Fibroblast of skin of left quadriceps (primary cell): ENCODE results near the gene AKNAD1.
A peak's percentile ranks its signal among the peaks of the same experiment; 100 is the strongest.
"Not testable (repeated sequence)": the region's sequence is repeated elsewhere in the genome, so short reads cannot be mapped to it uniquely, and the experiment has no call there.

Source experiments
- DNase-seq, 2 experiments: peaks; one replicate each; pipeline ENCODE4 v3.0.0-alpha.2; 2013; ENCODE audit warnings: low read depth in 2 of 2

AKNAD1 gene, protein sequence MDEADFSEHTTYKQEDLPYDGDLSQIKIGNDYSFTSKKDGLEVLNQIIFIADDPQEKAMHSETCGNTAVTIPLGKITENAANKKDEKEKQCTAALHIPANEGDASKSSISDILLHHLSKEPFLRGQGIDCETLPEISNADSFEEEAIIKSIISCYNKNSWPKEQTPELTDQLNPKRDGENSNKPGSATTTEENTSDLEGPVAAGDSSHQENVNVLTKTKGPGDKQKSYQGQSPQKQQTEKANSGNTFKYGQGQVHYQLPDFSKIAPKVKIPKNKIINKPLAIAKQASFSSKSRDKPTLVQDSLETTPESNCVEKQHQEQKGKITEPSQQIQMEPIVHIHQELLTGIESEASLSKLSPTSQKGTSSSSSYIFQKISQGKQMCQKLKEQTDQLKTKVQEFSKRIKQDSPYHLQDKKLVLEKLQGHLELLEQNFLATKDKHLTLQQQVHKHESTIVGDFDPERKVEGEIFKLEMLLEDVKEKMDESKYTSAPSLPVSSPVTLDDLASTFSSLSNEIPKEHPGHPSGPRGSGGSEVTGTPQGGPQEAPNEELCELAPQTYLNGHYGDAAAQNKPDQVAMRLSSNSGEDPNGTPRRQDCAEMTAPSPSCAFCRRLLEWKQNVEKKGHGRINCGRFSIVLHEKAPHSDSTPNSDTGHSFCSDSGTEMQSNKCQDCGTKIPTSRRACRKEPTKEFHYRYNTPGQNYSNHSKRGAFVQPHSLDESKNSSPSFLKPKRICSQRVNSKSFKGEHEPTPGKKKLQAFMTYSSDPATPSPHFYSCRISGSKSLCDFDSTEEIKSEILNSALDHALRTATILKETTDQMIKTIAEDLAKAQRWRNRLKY

DNA sequence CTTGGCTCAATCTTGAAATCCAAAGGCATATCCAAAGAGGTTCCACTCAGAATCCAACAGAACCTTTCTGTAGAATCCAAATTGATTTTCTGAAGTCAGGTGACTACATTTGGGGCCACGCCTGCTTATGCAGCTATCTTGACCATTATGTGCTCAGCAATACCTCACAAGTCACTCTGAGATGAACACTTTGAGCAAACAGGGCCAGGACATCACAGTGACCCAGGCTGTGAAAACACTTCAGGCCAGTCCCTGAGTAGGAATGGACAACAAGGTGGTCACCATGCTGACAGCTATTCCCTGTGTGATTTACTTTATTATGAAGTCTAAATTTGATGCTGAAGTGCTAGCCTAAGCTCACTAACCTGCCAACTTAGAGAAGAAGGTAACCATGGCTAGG, at the start of gene AKNAD1:
TSS of gene AKNAD1 (minus strand) at position 101 of the 400 bp plus-strand sequence. CDS start 4,430 bp downstream, outside the sequence.
- DNase-seq = no peak

DNA sequence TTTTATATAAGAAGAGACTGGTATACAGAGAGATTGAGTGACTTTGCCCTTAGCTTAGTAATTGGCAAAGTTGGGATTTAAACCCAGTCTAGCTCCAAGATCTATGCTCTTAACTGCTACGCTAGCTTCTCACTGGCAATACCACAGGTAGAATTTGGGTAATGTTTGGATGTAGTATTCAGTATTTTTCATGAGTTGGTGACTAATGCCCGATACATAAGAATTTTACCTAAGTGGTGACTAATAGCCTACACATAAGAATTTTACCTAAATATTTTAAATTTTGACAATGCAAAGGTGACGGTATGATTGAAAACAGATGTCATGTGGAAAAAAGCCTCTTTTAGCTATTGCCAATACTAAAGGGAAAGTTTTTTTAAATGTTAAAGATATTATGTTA, 44.2 kb upstream of the AKNAD1 start:
- DNase-seq = no peak

DNA sequence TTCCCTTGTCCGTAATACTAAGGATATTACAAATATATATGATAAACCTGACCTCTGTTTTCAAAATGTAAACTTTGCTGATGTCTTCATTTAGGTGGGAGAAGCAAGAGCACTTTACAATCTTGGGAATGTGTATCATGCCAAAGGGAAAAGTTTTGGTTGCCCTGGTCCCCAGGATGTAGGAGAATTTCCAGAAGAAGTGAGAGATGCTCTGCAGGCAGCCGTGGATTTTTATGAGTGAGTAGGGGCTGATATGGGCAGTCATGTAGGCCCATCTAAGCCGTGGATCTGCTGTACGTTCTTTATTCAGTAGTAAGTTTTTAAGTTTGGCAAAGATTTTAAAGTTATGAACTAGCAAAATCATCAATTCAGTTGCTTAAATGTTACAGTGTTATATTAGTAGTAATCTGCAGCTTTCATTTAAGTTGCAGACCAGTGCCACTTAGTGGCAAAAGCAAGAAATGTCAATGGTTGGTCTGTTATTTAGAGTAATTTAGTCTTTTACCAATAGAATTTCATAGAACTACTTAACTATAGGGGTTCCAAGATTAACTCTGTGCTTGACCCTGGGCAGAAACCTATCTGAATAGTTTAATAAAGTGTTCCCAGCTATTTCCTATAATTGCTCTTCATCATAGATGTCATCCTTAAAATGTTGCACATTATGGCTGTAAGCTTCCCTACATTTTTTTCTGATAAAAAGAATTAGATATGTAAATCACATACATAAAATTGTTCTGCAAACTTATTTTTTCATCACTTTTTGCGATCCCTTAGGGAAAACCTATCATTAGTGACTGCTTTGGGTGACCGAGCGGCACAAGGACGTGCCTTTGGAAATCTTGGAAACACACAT, 41.2 kb upstream of the AKNAD1 start:
- peak; percentile 42 to 46 for DNase-seq

DNA sequence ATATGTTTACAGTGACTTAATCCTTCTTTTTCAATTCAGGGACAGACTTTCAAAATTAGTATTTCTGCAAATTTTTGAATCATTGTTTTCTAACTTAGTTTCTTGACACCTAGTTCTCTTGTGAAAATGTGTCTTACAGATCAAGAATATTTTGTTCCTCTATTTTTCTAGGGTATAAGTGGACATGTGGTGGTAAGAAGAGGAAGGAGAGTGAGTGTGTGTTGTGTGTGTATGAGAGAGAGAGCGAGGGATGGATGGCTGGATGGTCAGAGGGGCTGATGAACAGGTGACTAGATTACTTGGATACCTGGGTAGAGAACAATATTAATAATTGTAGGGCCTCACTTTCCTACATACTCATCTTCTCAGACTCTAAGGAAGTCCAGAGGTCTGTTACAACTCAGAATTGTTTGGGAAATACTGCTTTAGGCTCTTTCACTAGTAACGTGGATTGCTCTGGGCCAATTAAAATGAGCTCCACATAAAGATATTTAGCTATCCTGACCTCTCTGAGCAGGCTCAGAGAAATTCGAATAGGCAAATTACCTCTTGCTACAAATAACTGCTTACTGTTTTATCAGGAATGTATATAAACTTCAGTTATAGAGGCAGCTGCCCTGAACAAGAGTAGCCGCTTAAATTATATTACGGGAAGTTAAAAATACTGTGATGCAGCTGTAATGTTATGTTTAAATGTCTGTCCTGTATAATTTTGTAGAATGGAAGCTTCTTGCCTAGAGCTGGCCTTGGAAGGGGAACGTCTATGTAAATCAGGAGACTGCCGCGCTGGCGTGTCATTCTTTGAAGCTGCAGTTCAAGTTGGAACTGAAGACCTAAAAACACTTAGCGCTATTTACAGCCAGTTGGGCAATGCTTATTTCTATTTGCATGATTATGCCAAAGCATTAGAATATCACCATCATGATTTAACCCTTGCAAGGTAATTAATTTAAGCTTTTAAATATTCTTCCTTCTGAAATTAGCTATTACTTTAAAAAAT, 39.6 kb upstream of the AKNAD1 start:
- no peak for DNase-seq

DNA sequence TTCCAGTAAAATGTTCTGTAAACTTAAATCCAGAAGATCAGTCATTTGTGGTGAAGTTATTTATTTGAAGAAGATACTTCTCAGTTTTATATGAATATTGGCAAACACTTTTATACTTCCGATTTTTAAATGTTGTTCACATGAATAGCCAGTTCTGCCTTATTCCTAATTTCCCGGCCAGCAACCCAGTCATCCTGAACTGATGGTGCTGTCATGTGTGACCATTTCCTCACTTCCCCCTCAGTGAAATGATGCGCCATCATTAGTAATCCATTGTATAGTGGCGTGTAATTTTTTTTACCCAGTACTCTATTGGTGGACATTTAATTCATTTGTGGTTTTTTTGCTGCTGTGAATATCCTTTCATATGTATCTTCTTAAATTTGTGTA, 36.2 kb upstream of the AKNAD1 start:
- no peak for DNase-seq

DNA sequence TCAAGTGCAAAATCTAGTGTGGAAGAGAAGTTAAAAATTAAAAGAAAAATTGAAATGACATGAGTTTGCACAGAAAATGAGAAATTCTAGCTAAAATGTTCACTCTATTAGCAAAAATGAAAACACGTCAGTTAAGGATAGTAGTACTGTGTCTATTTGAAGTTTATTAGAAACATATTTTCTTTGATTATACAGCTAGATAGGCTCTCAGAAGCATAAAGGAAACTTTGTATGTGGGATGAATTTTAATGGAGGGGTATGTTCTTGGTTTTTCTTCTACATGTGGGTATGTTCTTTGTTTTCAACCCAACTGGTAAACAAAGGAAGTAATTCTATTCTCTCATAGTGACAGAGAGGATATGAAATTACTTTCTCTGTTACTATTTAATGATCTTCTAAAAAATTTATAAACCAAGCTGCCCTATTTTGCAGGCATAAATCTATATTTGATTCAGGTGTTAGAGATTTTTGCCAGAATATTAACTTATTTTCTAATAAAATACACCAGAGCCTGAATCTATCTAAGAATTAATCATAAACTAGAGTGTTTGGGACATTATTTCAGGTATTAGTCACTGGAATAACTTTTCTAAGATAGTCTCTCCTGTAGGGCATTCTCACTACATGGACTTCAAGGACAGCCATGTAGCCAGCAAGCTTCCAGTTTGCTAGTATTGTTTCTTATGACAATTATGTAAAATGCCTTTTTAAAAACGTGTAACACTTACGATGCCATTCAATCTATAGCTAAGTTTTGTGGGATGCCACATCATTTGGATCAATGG, 35.7 kb upstream of the AKNAD1 start:
- DNase-seq = no peak

DNA sequence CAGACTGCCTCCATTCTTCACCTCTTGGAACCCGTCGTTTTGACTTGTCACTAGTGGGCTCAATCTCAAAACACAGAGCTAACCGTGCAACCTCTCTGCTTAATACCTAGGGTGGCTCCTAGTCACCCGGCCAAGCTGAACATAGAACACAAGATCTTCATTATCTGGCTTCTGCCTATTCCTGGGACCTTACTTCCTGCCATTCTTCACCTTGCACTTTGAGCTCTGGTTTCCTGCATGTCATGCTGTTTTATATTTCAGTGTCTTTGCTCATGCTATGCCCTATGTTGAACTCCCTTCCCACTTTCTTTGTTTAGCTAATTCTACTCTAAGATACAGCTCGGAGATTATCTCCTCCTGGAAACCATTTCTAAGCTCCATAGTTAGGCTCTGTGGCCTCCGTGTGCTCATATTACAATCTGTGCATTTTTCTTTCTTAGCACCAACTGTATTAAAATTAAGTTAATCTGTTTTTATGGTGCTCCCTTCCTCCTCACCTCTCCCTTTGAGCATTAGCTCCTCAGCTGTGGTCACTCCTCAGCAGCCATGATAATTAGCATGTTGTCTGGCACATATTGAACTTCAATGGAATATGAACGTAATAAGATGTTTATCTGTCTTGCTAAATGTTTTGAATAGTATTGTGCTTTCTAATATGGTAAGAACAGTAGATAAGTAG, 33.0 kb upstream of the AKNAD1 start:
- DNase-seq = no peak

DNA sequence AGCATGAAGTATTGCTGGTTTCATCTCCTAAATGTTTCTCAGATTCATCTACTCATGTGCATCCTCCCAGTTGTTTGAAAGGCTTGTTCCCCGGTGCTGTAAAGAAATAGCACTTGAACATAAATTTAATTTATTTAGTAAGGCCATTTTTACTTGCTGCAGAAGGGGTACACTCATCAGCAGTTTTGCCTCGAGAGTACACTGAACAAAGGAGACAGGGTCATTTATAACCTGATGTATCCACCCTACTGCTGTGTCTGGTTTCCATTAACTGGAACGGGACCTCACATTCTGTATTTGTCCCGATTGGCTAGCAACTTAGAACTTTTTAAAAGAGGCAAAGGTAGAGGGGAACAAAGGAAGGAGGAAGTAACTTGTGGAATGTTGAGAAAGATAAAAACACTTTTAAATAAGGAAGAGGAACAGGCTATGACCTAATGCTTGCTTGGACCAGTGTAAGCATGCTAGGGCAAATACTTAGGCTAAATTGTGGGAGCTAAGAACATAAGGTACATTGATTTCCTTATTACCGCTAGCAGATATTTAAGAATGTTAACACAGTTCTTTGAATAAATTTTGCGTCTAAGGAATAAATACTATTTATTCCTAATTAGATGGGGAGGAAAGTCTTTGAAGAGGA, 32.2 kb upstream of the AKNAD1 start:
- not testable (repeated sequence) for DNase-seq

DNA sequence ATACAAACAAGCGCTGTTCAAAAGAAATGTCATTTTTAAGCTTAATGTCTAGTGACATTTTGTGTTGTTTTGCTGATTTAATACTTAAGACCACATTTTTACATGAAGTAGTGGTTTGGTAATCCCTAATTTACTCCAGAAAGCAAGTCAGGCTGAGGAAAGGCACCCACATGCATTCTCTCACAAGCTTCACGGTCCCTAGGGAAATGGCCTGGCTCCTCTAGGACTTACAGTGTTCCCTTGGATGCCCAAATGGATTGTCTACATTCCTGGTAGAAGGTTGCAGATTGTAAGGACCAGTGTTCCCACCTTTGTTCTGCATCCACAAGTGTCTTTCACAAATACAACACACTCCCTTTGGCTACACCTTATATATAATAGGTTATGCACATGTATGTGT, 29.4 kb upstream of the AKNAD1 start:
- DNase-seq = no peak

DNA sequence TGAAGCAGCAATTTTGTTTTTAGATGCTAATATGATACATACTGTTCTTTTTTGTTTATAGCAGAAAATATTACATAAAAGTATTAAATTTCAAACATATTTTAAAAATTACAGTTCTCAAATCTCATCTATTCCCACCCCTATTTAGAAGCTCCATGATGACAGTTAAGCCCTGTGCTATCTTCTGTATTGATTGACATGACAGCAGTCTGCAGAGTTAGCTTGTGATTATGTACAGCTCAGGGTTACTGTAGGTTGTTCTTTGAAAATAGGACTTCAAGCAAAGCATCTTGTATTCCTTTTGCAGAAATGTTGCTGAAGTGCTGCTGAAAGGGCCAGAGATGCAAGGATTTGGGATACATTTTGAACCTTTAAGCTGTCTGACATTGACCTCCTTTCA, 28.1 kb upstream of the AKNAD1 start:
- no peak for DNase-seq

DNA sequence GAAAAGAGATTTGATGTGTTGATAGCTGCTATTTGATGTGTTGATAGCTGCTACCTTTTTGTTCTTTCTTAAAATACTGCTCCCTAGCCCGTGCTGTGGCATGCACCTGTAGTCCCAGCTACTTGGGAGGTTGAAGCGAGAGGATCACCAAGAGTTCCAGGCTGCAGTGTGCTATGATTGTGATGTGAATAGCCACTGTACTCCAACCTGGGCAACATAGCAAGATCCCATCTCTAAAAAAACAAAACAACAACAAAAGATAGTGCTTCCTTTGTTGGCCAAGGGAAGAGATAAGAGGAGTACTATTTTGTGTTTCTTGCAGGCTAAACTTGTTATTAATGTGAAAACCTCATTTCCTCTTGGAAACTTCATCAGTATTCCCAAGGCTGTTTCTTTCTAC, 25.9 kb upstream of the AKNAD1 start:
- no peak for DNase-seq

DNA sequence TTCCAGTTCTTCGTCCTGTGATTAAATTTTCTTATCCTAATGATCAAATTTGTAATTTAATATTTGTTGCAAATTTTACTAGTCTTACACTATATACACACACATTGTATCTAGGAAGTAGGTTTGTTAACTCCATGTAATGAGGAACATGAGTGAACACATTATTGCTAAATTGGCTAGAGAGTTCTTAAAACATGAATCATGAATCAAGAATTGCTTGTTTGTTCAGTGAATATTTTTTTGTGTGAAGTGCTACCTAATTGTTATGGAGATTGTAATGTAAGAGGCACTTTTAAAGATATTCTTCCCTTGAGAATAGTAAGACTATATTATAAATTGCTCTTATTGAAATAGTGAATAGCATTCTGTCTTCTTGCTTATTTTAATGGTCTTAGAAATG, 24.5 kb upstream of the AKNAD1 start:
- peak; percentile 36 for DNase-seq

DNA sequence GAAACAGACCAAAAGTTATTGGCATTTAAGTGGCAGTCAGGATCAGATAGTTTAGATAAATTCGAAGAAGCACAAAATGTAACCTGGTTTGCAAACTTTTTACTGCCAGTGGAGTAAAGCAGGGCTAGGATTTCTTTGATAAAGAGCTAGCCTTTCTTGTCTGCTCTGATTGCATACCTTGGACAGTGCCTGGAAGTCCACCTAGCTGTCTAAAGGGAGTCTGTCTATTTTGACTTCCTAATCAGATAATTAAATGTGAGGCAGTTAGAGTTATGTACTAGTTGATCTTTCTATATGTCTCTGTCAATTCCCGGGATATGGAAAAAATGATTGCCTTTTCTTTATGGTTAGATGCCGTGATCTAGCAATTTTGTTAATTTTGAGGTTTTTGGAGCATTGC, 24.0 kb upstream of the AKNAD1 start:
- no peak for DNase-seq

DNA sequence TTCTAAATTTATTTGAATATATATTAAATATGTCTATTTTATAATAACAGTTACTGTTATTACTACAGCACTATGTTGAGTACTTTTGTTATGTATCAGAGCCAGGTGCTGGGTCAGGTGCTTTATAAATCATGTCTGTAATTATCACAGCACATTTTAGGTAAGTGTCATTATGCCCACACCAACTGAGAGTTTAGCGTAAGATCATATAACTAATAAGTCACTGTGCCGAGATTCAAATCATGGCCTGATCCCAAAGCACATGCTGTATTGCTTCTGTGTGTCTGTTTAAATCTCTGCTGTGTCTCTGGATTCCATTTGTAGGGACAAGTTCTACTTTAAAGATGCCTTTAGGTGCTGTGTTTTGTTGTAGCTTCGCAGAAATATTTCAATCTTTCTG, 21.8 kb upstream of the AKNAD1 start:
- DNase-seq = no peak

DNA sequence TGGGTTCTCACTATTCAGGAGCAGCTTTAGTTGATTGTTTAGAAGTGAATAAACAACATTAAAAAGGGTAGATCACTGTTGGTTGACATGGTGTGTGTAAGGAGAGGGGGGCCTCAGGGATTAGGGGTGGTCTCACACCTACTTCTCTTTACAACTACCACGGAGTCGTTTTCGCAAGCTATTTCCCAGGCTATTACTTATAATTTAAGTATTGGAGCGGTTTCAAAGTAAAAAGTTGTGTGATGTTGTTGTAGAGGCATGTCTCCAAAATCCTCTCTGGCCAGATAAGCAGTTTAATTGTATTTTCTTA, 21.2 kb upstream of the AKNAD1 start:
- no peak for DNase-seq

DNA sequence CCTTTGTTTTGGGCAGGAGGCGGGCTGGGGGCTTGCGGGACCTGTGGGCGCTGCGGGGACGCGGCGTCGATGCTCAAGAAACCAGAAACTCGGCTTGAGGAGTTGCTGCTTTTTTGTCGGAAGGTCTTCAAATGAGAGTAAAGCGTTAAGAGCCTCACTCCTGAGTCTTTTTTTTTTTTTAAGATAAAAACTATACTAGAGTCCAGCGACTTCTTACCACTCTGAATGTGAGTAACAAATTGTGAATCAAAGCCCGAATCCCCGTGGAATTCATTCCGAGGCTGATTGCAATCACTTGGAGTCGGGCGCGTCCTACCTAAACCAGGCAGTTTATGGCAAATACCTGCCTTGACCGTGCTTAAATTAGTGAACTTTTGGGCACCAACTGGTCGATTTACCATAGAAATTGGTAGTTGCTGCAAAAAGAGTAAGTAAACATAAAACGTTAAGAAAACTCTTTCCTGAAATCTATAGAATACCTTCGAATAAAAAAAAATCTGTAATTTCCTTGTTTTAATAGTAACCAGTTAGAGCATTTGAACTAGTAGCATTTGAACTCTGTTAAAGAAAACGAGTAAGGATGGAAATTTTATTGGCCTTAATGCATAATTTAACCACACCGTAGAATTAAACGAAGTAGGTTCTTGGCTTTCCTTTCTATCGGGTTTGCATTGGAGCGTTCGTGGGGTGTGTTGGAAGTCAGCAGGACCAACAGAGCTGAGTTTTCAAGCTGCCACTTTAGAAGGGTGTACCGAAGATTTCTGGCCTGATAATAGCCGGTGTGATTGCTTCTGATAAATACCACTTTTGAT, 20.7 kb upstream of the AKNAD1 start:
- no peak for DNase-seq

DNA sequence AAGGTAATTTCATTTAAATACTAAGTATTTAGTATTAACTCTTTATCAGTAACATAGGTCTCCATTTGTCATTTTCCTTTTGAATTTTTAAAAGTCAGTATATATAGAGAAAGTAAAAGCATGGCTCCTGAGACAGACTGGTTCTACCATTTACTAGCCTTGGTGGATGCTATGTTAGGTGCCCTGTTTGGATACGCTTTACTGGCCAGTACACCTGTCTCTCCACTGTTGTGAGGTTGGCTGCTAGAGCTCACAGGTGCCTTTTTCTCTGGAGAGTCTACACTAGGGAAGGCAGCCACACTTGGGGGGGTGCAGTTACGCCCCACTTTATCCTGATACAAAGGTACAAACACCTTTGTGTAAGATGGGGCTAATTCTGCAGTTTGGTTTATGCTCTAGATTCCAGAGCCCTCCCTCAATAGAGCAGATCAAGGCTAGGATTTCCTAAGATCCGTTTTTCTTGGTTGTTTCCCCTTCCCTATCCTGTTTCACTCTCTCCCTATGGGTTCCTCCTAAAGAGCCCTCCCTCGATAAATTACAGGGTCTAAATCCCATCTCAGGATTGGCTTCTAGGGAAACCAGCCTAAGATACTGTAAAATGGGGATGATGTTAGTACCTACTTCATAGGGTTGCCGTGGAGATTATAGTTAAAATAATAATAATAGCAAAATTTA, 14.3 kb upstream of the AKNAD1 start:
- DNase-seq = no peak
